Uterus (tissue), 4 donors: ENCODE measurements around the gene SLC6A18. TPM values are rescaled to one million over a fixed set of nuclear protein-coding genes. Genes with fewer than 3 reads are reported as not detected.
"Not testable (repeated sequence)": the region's sequence is repeated elsewhere in the genome, so short reads cannot be mapped to it uniquely, and the experiment has no call there.

ENCODE experiments used
- DNase-seq, 2 donors: peaks; one replicate each; pipeline ENCODE4 v3.0.0-alpha.2; 2019 to 2020
- H3K27ac ChIP-seq, 2 donors: fragments of 200-600 bp; sonication (generic); 1 replicate in 1 of 2; 2 replicates in 1 of 2; pipeline ENCODE4 v1.5.1; 2016 to 2018
- H3K27me3 ChIP-seq, 2 donors: fragments of 200-600 bp; sonication (generic); one replicate each; pipeline ENCODE4 v1.5.1; 2018 to 2019; ENCODE audit warnings: control low read depth in 1 of 2
- H3K36me3 ChIP-seq, 2 donors: fragments of 200-600 bp; sonication (generic); one replicate each; pipeline ENCODE4 v1.5.1; 2019; ENCODE audit warnings: control low read depth in 1 of 2
- H3K4me1 ChIP-seq, 2 donors: fragments of 200-600 bp; sonication (generic); one replicate each; pipeline ENCODE4 v1.5.1; 2018 to 2019; ENCODE audit warnings: control low read depth in 1 of 2
- H3K4me3 ChIP-seq, 2 donors: fragments of 200-600 bp; sonication (generic); 1 replicate in 1 of 2; 2 replicates in 1 of 2; pipeline ENCODE4 v1.5.1; 2018 to 2019; ENCODE audit warnings: mild to moderate bottlenecking in 1 of 2
- H3K9me3 ChIP-seq, 2 donors: fragments of 200-600 bp; sonication (generic); one replicate each; pipeline ENCODE4 v1.5.1; 2019; ENCODE audit warnings: control low read depth in 1 of 2
- POLR2A ChIP-seq, 2 donors: fragments of 450-650 bp; IDR thresholded peaks; one replicate each; pipeline ENCODE4 v1.6.1; 2016; ENCODE audit warnings: antibody characterized with exemption in 2 of 2, mild to moderate bottlenecking in 1 of 2, moderate library complexity in 1 of 2
- intact Hi-C: fragments of 100-400 bp; cut with DNase I; formaldehyde crosslinking; loops from one replicate; pipeline ENCODE4 v1.15.1; 2023; ENCODE audit warnings: low total_unique reads
- total RNA-seq, 4 donors: library from RNA; depleted of rRNA in 3 of 4; stranded (reverse); fragments of >200 nt in 3 of 4; gene quantifications; one replicate each; pipeline versions ENCODE4 v1.1.0 to v1.2.4, GENCODE V29; 2014 to 2023
- TF ChIP-seq, protein P1 (sequence below), 4 experiments: fragments of 200-600 bp in 2 of 4; fragments of 450-650 bp in 2 of 4; sonication (generic) in 2 of 4; IDR thresholded peaks; one replicate each; pipeline ENCODE4 v1.5.1; 2016 to 2019; ENCODE audit warnings: antibody characterized with exemption in 4 of 4, mild to moderate bottlenecking in 2 of 4, moderate library complexity in 1 of 4
- donor health status: DM: yes; HTN: yes; CAD: no.

The SLC6A18 gene
- total RNA-seq, 4 donors from 2014 or later = not detected

- H3K4me3 ChIP-seq = no peak overlapping the region
- no peaks in the 10 kb centered on the region for H3K4me1 ChIP-seq
- intact Hi-C loops = no loop called here
- TF ChIP-seq POLR2A (IDR thresholded peaks at IDR 0.05) = no peak
- TF ChIP-seq, protein P1, sequence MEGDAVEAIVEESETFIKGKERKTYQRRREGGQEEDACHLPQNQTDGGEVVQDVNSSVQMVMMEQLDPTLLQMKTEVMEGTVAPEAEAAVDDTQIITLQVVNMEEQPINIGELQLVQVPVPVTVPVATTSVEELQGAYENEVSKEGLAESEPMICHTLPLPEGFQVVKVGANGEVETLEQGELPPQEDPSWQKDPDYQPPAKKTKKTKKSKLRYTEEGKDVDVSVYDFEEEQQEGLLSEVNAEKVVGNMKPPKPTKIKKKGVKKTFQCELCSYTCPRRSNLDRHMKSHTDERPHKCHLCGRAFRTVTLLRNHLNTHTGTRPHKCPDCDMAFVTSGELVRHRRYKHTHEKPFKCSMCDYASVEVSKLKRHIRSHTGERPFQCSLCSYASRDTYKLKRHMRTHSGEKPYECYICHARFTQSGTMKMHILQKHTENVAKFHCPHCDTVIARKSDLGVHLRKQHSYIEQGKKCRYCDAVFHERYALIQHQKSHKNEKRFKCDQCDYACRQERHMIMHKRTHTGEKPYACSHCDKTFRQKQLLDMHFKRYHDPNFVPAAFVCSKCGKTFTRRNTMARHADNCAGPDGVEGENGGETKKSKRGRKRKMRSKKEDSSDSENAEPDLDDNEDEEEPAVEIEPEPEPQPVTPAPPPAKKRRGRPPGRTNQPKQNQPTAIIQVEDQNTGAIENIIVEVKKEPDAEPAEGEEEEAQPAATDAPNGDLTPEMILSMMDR (IDR thresholded peaks at IDR 0.05) = no peak
- no peak for DNase-seq
- H3K36me3 ChIP-seq = no peaks in the 10 kb centered on the region
- H3K9me3 ChIP-seq = no peaks in the 10 kb centered on the region
- H3K27ac ChIP-seq = no peak overlapping the region
- H3K27me3 ChIP-seq = no peaks in the 10 kb centered on the region
These were observed 60.0 kb downstream of the SLC6A18 start for GRCh38 chr5:1285141-1285540.

- H3K27ac ChIP-seq = no peak overlapping the region
- H3K9me3 ChIP-seq = no peaks in the 10 kb centered on the region
- H3K27me3 ChIP-seq = no peaks in the 10 kb centered on the region
- no peak for DNase-seq
- H3K4me1 ChIP-seq = no peaks in the 10 kb centered on the region
- no peak for TF ChIP-seq POLR2A (IDR thresholded peaks at IDR 0.05)
- TF ChIP-seq, protein P1 (IDR thresholded peaks at IDR 0.05) = no peak
- H3K4me3 ChIP-seq = no peak overlapping the region
- H3K36me3 ChIP-seq = no peaks in the 10 kb centered on the region
- intact Hi-C loops = no loop called here
These were observed 60.7 kb downstream of the SLC6A18 start for GRCh38 chr5:1285883-1286291.

DNA sequence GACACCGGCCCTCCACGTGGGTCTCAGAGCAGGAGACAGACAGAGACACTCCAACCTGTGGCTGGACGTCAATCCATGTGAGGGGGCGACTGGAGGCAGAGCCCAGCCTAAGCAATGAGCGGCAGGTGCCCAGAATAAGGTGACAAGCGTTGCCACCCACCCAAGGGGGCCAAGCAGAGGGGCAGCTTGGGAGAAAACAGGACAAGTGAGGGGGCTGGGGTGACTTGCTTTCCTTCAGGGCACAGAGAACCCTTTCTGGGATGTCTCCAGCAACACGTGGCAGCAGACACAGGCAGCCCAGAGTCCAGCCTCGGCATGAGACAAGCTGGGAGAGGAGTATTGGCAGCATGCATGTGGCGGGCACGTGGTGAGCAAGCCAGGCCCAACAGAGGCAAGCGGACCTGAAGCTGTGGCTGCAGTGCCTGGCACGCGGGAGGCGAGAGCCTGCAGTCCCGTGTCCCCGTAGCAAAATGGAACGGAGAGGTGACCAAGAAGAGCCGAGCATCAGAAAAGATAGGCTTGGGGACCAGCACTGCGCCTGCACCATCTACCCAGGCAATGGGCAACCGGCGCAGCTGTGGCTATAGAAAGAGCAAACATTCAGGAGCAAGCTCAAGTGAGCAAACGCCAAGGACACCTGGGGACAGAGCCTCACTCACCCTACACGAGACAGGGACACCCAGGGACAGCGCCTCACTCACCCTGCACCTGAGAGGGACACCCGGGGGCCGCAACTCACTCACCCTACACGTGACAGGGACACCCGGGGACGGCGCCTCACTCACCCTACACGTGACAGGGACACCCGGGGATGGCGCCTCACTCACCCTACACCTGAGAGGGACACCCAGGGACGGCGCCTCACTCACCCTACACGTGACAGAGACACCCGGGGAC is 63.5 kb downstream of the SLC6A18 start:
- H3K36me3 ChIP-seq = no peaks in the 10 kb centered on the region
- no peaks in the 10 kb centered on the region for H3K9me3 ChIP-seq
- H3K4me3 ChIP-seq = no peak overlapping the region
- DNase-seq = no peak
- H3K27me3 ChIP-seq = no peaks in the 10 kb centered on the region
- intact Hi-C loops = no loop called here
- TF ChIP-seq, protein P1 (IDR thresholded peaks at IDR 0.05) = no peak
- TF ChIP-seq POLR2A (IDR thresholded peaks at IDR 0.05) = no peak
- no peak overlapping the region for H3K27ac ChIP-seq
- H3K4me1 ChIP-seq = no peaks in the 10 kb centered on the region

GRCh38 chr5:1289559-1289958 is 64.4 kb downstream of the SLC6A18 start:
- DNase-seq, intact Hi-C loops, H3K9me3 ChIP-seq, H3K27ac ChIP-seq, H3K27me3 ChIP-seq, H3K4me1 ChIP-seq, H3K4me3 ChIP-seq, H3K36me3 ChIP-seq: not testable (repeated sequence)

GRCh38 chr5:1290956-1291355 is 65.8 kb downstream of the SLC6A18 start:
- DNase-seq, H3K27ac ChIP-seq, H3K4me1 ChIP-seq, H3K4me3 ChIP-seq, H3K36me3 ChIP-seq, H3K27me3 ChIP-seq, H3K9me3 ChIP-seq, intact Hi-C loops: not testable (repeated sequence)

- DNase-seq = no peak
- Histone ChIP-seq H3K4me3 (no peak overlapping the region), H3K27ac (no peak overlapping the region), H3K9me3 (no peaks in the 10 kb centered on the region), H3K36me3 (no peaks in the 10 kb centered on the region), H3K27me3 (no peaks in the 10 kb centered on the region), H3K4me1 (peaks cover 0 to 5% of the 10 kb centered on the region in 2 donors)
- intact Hi-C loops = no loop called here
- TF ChIP-seq POLR2A (IDR thresholded peaks at IDR 0.05) = no peak
- TF ChIP-seq, protein P1 (IDR thresholded peaks at IDR 0.05) = no peak
These were observed 66.5 kb downstream of the SLC6A18 start for GRCh38 chr5:1291611-1292080.
